Measurements from ENCODE around the gene TSEN34. TPM values are rescaled to one million over a fixed set of nuclear protein-coding genes. Genes with fewer than 3 reads are reported as not detected.

Gene TSEN34
- total RNA-seq, 1 donor from 2014 or later = 24.3 TPM

Other genes with a start within 250 kb of the TSEN34 start
- 0.22 TPM for gene CACNG8, start 228.4 kb upstream of the TSEN34 start, total RNA-seq
- gene CACNG6, start 199.7 kb upstream of the TSEN34 start, total RNA-seq = not detected
- gene VSTM1, start 127.4 kb upstream of the TSEN34 start, total RNA-seq = 0.76 TPM
- gene TARM1, start 109.9 kb upstream of the TSEN34 start, total RNA-seq = not detected
- gene OSCAR, start 90.5 kb upstream of the TSEN34 start, total RNA-seq = 4.0 TPM
- 80.5 TPM for gene NDUFA3, start 88.5 kb upstream of the TSEN34 start, total RNA-seq
- 16.0 TPM for gene TFPT, start 75.7 kb upstream of the TSEN34 start, total RNA-seq
- 47.2 TPM for gene PRPF31, start 75.6 kb upstream of the TSEN34 start, total RNA-seq
- 38.1 TPM for gene CNOT3, start 53.5 kb upstream of the TSEN34 start, total RNA-seq
- 6.3 TPM for gene LENG1, start 31.6 kb upstream of the TSEN34 start, total RNA-seq
- 2.9 TPM for gene TMC4, start 18.1 kb upstream of the TSEN34 start, total RNA-seq
- 56.0 TPM for gene MBOAT7, start 1.7 kb upstream of the TSEN34 start, total RNA-seq
- 1,121 TPM for gene RPS9, start 9.6 kb downstream of the TSEN34 start, total RNA-seq
- 23.9 TPM for gene LILRB3, start 31.7 kb downstream of the TSEN34 start, total RNA-seq
- 11.4 TPM for gene LILRA6, start 51.5 kb downstream of the TSEN34 start, total RNA-seq
- gene LILRB5, start 66.0 kb downstream of the TSEN34 start, total RNA-seq = 24.1 TPM
- gene LILRB2, start 89.8 kb downstream of the TSEN34 start, total RNA-seq = 12.9 TPM
- 5.3 TPM for gene LILRA5, start 121.9 kb downstream of the TSEN34 start, total RNA-seq
- gene LILRA4, start 147.9 kb downstream of the TSEN34 start, total RNA-seq = 2.1 TPM
- gene LAIR1, start 173.6 kb downstream of the TSEN34 start, total RNA-seq = 44.7 TPM
- gene TTYH1, start 224.2 kb downstream of the TSEN34 start, total RNA-seq = 72.2 TPM